HepG2 (cell line): ENCODE measurements around the gene SOX12. TPM values are rescaled to one million over a fixed set of nuclear protein-coding genes. Genes with fewer than 3 reads are reported as not detected.

Experiments
- ARNT ChIP-seq: fragments of 450-650 bp; IDR thresholded peaks from 2 replicates; pipeline ENCODE4 v1.6.1; 2017
- DR1 ChIP-seq: sonication (generic); formaldehyde crosslinking; IDR thresholded peaks from 2 replicates; pipeline ENCODE4 v1.8.0; 2021; ENCODE audit warnings: mild to moderate bottlenecking, missing genetic modification reagents, inconsistent platforms
- KLF15 ChIP-seq: sonication (generic); formaldehyde crosslinking; IDR thresholded peaks from 2 replicates; pipeline ENCODE4 v1.8.1; 2023; ENCODE audit warnings: borderline replicate concordance, mild to moderate bottlenecking, inconsistent platforms, missing genetic modification reagents, mixed read lengths
- NFIB ChIP-seq: sonication (generic); formaldehyde crosslinking; IDR thresholded peaks from 2 replicates; pipeline ENCODE4 v1.9.0; 2021; ENCODE audit warnings: missing genetic modification reagents, mild to moderate bottlenecking, borderline replicate concordance
- NR2F1 ChIP-seq, 2 experiments: fragments of 450-650 bp in 1 of 2; formaldehyde crosslinking in 1 of 2; IDR thresholded peaks; 2 replicates each; pipeline versions ENCODE4 v1.5.0 to v1.6.1; 2016 to 2020; ENCODE audit warnings: mild to moderate bottlenecking in 1 of 2, missing compliant biosample characterization in 1 of 2, missing genetic modification reagents in 1 of 2, moderate library complexity in 1 of 2
- PHF20 ChIP-seq: sonication (generic); formaldehyde crosslinking; IDR thresholded peaks from 2 replicates; pipeline ENCODE4 v1.5.0; 2020; ENCODE audit warnings: mild to moderate bottlenecking, missing genetic modification reagents
- PRMT3 ChIP-seq: sonication (generic); formaldehyde crosslinking; IDR thresholded peaks from 2 replicates; pipeline ENCODE4 v1.8.1; 2022; ENCODE audit warnings: low read depth, mild to moderate bottlenecking, moderate library complexity, missing genetic modification reagents, borderline replicate concordance
- RAD51 ChIP-seq: fragments of 450-650 bp; IDR thresholded peaks from 2 replicates; pipeline ENCODE4 v1.6.1; 2016; ENCODE audit warnings: borderline replicate concordance
- REL ChIP-seq: sonication (generic); formaldehyde crosslinking; conservative IDR thresholded peaks from 2 replicates; pipeline ENCODE4 v1.8.0; 2022; ENCODE audit warnings: mild to moderate bottlenecking, missing genetic modification reagents, moderate library complexity
- ZBTB1 ChIP-seq: sonication (generic); formaldehyde crosslinking; IDR thresholded peaks from 2 replicates; pipeline ENCODE4 v1.4.0; 2020; ENCODE audit warnings: missing genetic modification reagents, borderline replicate concordance
- ZNF136 ChIP-seq: sonication (generic); formaldehyde crosslinking; IDR thresholded peaks from 2 replicates; pipeline ENCODE4 v1.8.1; 2022; ENCODE audit warnings: low read depth, mild to moderate bottlenecking, moderate library complexity, missing genetic modification reagents
- ZNF383 ChIP-seq: sonication (generic); formaldehyde crosslinking; IDR thresholded peaks from 2 replicates; pipeline ENCODE4 v1.4.0; 2020; ENCODE audit warnings: missing genetic modification reagents, mild to moderate bottlenecking, borderline replicate concordance
- ZNF460 ChIP-seq: sonication (generic); formaldehyde crosslinking; IDR thresholded peaks from 2 replicates; pipeline ENCODE4 v1.5.1; 2020; ENCODE audit warnings: missing genetic modification reagents, mild to moderate bottlenecking, borderline replicate concordance
- ZNF557 ChIP-seq: sonication (generic); formaldehyde crosslinking; IDR thresholded peaks from 2 replicates; pipeline ENCODE4 v1.4.0; 2020; ENCODE audit warnings: missing genetic modification reagents
- ZNF713 ChIP-seq: sonication (generic); formaldehyde crosslinking; IDR thresholded peaks from 2 replicates; pipeline ENCODE4 v1.4.0; 2020; ENCODE audit warnings: mild to moderate bottlenecking, missing genetic modification reagents
- ZNF776 ChIP-seq: sonication (generic); formaldehyde crosslinking; IDR thresholded peaks from 2 replicates; pipeline ENCODE4 v1.4.0; 2020; ENCODE audit warnings: mild to moderate bottlenecking, missing genetic modification reagents
- ZNF839 ChIP-seq: sonication (generic); formaldehyde crosslinking; IDR thresholded peaks from 2 replicates; pipeline ENCODE4 v1.4.0; 2020; ENCODE audit warnings: missing genetic modification reagents, mild to moderate bottlenecking, borderline replicate concordance
- polyA plus RNA-seq, 8 experiments: library from polyadenylated mRNA; depleted of rRNA in 3 of 8; stranded (reverse) in 7 of 8; unstranded in 1 of 8; fragments of >200 nt; fragmentation: Illumina TruSeq in 4 of 8; extraction: Trizol in 4 of 8; gene quantifications; 2 replicates each; pipeline versions ENCODE4 v1.2.1 to v1.2.3, GENCODE V29; 2011 to 2016; ENCODE audit warnings: low read depth in 4 of 8, missing spikeins in 1 of 8, mixed read lengths in 1 of 8; ENCODE audit not compliant: insufficient read depth in 1 of 8
- total RNA-seq, 5 experiments: library from RNA; depleted of rRNA; stranded (reverse); fragments of >200 nt; fragmentation: Illumina TruSeq; extraction: Trizol; gene quantifications; 2 replicates each; pipeline ENCODE4 v1.2.3, GENCODE V29; 2016; ENCODE audit warnings: low read depth in 1 of 5
- TF ChIP-seq, protein P1 (sequence below), 2 experiments: fragments of 450-650 bp in 1 of 2; sonication (generic) in 1 of 2; formaldehyde crosslinking in 1 of 2; IDR thresholded peaks; 2 replicates each; pipeline versions ENCODE4 v1.6.1 to v1.8.0; 2016 to 2022; ENCODE audit warnings: antibody characterized with exemption in 1 of 2, mild to moderate bottlenecking in 1 of 2, missing genetic modification reagents in 1 of 2
- TF ChIP-seq, protein P2 (sequence below): sonication (generic); formaldehyde crosslinking; IDR thresholded peaks from 2 replicates; pipeline ENCODE4 v1.8.1; 2023; ENCODE audit warnings: mild to moderate bottlenecking, missing genetic modification reagents
- TF ChIP-seq, protein P3 (sequence below): sonication (generic); formaldehyde crosslinking; conservative IDR thresholded peaks from 2 replicates; pipeline ENCODE4 v1.4.0; 2020; ENCODE audit warnings: missing genetic modification reagents

The SOX12 gene
- total and polyA plus RNA-seq, 2 of the 13 experiments (the other 11 are each of a cell fraction or from before 2014, with no cell fraction given): 10.0 to 18.7 TPM

DNA sequence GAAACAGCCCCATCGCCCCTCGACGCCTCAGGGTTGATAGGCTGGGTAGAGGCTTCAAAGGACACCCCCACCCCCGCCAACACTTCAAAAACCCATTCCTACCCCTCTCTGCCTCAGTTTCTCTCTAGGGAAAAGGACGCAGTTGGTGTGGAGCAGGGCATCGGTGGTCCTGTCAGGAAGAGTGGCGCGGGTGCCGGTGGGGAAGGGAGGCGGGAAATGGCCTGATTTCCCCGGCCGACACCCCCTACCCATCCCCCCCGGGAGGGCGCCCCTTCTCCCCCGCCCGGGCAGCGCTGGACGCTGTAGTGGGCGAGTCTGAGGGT is 21.9 kb downstream of the SOX12 start (continued):
- TF ChIP-seq, protein P1, sequence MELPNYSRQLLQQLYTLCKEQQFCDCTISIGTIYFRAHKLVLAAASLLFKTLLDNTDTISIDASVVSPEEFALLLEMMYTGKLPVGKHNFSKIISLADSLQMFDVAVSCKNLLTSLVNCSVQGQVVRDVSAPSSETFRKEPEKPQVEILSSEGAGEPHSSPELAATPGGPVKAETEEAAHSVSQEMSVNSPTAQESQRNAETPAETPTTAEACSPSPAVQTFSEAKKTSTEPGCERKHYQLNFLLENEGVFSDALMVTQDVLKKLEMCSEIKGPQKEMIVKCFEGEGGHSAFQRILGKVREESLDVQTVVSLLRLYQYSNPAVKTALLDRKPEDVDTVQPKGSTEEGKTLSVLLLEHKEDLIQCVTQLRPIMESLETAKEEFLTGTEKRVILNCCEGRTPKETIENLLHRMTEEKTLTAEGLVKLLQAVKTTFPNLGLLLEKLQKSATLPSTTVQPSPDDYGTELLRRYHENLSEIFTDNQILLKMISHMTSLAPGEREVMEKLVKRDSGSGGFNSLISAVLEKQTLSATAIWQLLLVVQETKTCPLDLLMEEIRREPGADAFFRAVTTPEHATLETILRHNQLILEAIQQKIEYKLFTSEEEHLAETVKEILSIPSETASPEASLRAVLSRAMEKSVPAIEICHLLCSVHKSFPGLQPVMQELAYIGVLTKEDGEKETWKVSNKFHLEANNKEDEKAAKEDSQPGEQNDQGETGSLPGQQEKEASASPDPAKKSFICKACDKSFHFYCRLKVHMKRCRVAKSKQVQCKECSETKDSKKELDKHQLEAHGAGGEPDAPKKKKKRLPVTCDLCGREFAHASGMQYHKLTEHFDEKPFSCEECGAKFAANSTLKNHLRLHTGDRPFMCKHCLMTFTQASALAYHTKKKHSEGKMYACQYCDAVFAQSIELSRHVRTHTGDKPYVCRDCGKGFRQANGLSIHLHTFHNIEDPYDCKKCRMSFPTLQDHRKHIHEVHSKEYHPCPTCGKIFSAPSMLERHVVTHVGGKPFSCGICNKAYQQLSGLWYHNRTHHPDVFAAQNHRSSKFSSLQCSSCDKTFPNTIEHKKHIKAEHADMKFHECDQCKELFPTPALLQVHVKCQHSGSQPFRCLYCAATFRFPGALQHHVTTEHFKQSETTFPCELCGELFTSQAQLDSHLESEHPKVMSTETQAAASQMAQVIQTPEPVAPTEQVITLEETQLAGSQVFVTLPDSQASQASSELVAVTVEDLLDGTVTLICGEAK (IDR thresholded peaks at IDR 0.05): 0 out of 2 replicates have a peak, but pooled peaks have one; percentile 17
- TF ChIP-seq, protein P1 (CRISPR knock-in tag; IDR thresholded peaks at IDR 0.05): no peak
- TF ChIP-seq ZNF383 (CRISPR knock-in tag) (no peak), ZBTB1 (CRISPR knock-in tag) (0 out of 2 replicates have a peak, but pooled peaks have one; percentile 1), ZNF776 (CRISPR knock-in tag) (0 out of 2 replicates have a peak, but pooled peaks have one; percentile 31), ZNF557 (0 out of 2 replicates have a peak, but pooled peaks have one; percentile 68), ZNF136 (CRISPR knock-in tag) (no peak), ZNF839 (CRISPR knock-in tag) (no peak), ZNF460 (no peak), REL (CRISPR knock-in tag) (no peak), RAD51 (no peak), PRMT3 (CRISPR knock-in tag) (no peak), PHF20 (no peak), NR2F1 (CRISPR knock-in tag; IDR thresholded peaks at IDR 0.05) (no peak), ARNT (no peak), KLF15 (CRISPR knock-in tag) (0 out of 2 replicates have a peak, but pooled peaks have one; percentile 22), DR1 (CRISPR knock-in tag) (no peak), ZNF713 (CRISPR knock-in tag) (no peak; the same call in 1 of the 2 replicates), NFIB (CRISPR knock-in tag) (no peak)
- TF ChIP-seq, protein P2, sequence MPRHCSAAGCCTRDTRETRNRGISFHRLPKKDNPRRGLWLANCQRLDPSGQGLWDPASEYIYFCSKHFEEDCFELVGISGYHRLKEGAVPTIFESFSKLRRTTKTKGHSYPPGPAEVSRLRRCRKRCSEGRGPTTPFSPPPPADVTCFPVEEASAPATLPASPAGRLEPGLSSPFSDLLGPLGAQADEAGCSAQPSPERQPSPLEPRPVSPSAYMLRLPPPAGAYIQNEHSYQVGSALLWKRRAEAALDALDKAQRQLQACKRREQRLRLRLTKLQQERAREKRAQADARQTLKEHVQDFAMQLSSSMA (CRISPR knock-in tag): 0 out of 2 replicates have a peak, but pooled peaks have one; percentile 1
- TF ChIP-seq, protein P3, sequence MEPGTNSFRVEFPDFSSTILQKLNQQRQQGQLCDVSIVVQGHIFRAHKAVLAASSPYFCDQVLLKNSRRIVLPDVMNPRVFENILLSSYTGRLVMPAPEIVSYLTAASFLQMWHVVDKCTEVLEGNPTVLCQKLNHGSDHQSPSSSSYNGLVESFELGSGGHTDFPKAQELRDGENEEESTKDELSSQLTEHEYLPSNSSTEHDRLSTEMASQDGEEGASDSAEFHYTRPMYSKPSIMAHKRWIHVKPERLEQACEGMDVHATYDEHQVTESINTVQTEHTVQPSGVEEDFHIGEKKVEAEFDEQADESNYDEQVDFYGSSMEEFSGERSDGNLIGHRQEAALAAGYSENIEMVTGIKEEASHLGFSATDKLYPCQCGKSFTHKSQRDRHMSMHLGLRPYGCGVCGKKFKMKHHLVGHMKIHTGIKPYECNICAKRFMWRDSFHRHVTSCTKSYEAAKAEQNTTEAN (CRISPR knock-in tag): no peak
